T-helper 1 cell treated with Interleukin-12 subunit alpha and Interleukin-12 subunit beta and Interleukin-4 antibody, amounts not matched to agents 30 μg/mL and 1 μg/mL, for 36 hours (primary cell): Measurements from ENCODE around the gene IFT27.
"Not testable (repeated sequence)": the region's sequence is repeated elsewhere in the genome, so short reads cannot be mapped to it uniquely, and the experiment has no call there.

Experiments used
- H3K27ac Mint-ChIP-seq: one replicate; pipeline ENCODE4 v1.8.0; 2021; ENCODE audit warnings: mild to moderate bottlenecking, mixed read lengths
- H3K27me3 Mint-ChIP-seq: one replicate; pipeline ENCODE4 v1.8.0; 2021; ENCODE audit warnings: low read depth, mixed read lengths
- H3K36me3 Mint-ChIP-seq: one replicate; pipeline ENCODE4 v1.8.0; 2021; ENCODE audit warnings: low read depth, mixed read lengths
- H3K4me1 Mint-ChIP-seq: one replicate; pipeline ENCODE4 v1.8.0; 2021; ENCODE audit warnings: low read depth, mixed read lengths
- H3K4me3 Mint-ChIP-seq: one replicate; pipeline ENCODE4 v1.8.0; 2021; ENCODE audit warnings: mild to moderate bottlenecking, moderate library complexity, mixed read lengths
- H3K9me3 Mint-ChIP-seq: one replicate; pipeline ENCODE4 v1.8.0; 2021; ENCODE audit warnings: mixed read lengths

IFT27 gene

DNA sequence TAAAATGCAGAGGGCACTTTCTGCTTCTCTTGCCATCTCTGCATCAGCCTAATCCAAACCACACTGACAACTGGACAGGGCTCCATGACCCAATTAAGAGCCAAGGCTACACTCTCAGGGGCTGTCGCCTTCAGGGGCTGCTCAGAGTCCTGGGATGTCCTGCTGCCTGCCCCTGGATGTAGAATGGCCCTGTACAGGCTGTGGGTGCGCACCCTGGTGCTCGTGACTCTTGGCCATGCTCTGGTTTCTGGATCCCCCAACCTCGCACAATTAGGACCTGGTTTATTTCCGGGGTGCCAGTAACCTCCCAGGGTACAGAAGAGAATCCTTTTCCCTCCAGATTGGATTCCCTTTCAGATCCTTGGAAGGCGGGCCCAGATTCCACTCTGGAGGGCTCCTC lies 11.3 kb downstream of the IFT27 start:
- no peak overlapping the region for H3K27ac Mint-ChIP-seq
- no peaks in the 10 kb centered on the region for H3K4me1 Mint-ChIP-seq
- peaks cover 5% of the 10 kb centered on the region for H3K36me3 Mint-ChIP-seq
- H3K9me3 Mint-ChIP-seq = no peaks in the 10 kb centered on the region
- no peak overlapping the region for H3K4me3 Mint-ChIP-seq
- H3K27me3 Mint-ChIP-seq = no peaks in the 10 kb centered on the region

DNA sequence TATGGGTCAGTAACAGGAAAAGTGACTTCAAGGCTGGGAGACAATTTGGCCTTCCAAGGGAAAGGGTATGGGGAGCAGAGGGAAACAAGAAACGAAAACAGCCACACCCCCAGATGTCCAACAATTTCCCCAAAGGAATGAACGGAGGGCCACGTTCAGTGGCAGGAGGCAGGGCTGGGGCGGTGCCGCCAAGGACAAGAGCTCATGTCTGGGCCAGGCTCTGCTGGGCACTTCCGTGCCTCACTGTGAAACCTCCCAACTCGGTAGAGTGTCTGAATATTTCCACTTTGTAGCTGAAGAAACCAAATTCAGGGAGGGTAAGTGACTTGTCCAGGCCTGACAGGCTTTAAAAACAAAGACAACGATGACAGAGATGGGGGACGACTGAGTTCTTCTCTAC lies 11.9 kb downstream of the IFT27 start:
- no peak overlapping the region for H3K4me3 Mint-ChIP-seq
- H3K9me3 Mint-ChIP-seq = no peaks in the 10 kb centered on the region
- H3K27ac Mint-ChIP-seq = no peak overlapping the region
- H3K4me1 Mint-ChIP-seq = no peaks in the 10 kb centered on the region
- peaks cover 5% of the 10 kb centered on the region for H3K36me3 Mint-ChIP-seq
- no peaks in the 10 kb centered on the region for H3K27me3 Mint-ChIP-seq

DNA sequence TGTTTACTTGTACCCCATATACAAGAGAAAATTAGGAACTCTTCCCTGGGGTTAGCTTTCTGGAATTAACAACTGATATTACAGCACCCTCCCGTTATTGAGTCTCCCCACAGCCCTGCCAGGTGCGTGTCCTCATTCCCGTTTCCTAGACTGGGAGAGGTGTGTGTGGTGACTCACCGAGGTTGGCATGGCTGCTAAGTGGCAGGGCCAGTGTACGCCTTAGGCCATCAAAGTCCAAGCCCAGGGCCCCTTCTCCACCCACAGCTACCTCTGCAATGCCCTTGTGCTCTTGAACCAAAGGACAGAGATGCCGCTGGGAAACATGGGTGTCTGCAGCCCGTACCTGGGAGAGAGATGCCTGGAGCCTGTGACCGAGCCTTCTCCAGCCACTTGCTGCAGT lies 12.3 kb downstream of the IFT27 start:
- no peaks in the 10 kb centered on the region for H3K27me3 Mint-ChIP-seq
- no peaks in the 10 kb centered on the region for H3K4me1 Mint-ChIP-seq
- H3K9me3 Mint-ChIP-seq = no peaks in the 10 kb centered on the region
- no peak overlapping the region for H3K4me3 Mint-ChIP-seq
- H3K36me3 Mint-ChIP-seq = peaks cover 5% of the 10 kb centered on the region
- H3K27ac Mint-ChIP-seq = no peak overlapping the region

GRCh38 chr22:36762687-36763260 lies 13.1 kb downstream of the IFT27 start:
- Mint-ChIP-seq H3K4me3 (no peak overlapping the region), H3K27me3 (no peaks in the 10 kb centered on the region), H3K9me3 (no peaks in the 10 kb centered on the region), H3K36me3 (peaks cover 5% of the 10 kb centered on the region), H3K4me1 (no peaks in the 10 kb centered on the region), H3K27ac (no peak overlapping the region)

DNA sequence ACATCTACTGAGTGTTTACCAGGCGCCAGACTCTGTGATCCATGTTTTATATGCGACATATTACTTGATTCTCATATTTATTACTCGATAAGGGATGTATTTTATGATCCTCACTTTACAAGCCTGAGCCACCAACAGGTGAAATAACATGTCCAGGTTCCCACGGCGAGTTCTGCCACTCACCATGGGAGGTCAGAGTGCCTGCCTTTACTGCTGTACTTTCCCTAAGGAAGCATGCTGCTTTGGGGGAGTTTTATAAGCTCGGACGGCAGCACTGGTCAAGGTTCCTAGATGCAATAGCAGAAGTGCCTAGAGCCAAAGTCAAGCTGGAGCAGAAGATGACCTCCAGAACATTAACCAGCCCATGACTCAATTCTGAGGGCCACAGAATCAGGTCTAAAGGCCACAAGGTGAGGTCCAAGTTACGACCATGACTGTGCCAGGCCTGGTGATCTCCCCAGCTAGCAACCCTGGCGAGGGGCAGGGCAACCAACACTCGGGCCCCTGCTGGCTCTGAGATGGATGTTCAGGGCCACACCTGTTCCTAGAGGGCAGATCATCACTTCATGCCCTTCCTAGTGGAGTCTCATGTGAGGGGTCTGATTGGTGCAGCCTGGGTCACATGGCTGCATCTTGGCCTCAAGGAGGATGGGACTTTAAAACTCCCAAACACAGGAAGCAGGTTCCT lies 14.2 kb downstream of the IFT27 start:
- H3K36me3 Mint-ChIP-seq = peaks cover 5% of the 10 kb centered on the region
- no peaks in the 10 kb centered on the region for H3K27me3 Mint-ChIP-seq
- H3K4me3 Mint-ChIP-seq = no peak overlapping the region
- H3K27ac Mint-ChIP-seq = no peak overlapping the region
- peaks cover 2% of the 10 kb centered on the region for H3K4me1 Mint-ChIP-seq
- H3K9me3 Mint-ChIP-seq = no peaks in the 10 kb centered on the region

DNA sequence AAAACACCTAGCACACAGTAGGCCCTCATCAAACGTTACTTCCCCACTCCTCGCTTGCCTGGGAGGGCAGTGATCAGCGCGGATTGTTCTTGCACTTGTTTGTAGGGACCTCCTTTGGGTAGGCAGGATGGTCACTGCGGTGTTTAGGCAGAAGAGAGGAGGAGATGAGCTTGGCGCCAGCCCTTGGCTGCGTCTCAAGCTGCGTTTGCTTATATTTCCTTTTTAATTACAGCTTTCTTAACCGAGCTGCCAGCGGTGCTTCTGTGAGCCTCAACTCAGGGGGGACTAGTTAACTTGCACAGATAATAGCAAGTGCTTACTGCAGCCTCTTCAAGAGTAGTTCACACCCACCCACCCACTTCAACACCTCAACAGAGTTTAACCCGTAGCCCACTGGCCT lies 15.1 kb downstream of the IFT27 start:
- H3K27me3 Mint-ChIP-seq = no peaks in the 10 kb centered on the region
- H3K27ac Mint-ChIP-seq = no peak overlapping the region
- H3K4me3 Mint-ChIP-seq = no peak overlapping the region
- H3K9me3 Mint-ChIP-seq = no peaks in the 10 kb centered on the region
- peaks cover 5% of the 10 kb centered on the region for H3K36me3 Mint-ChIP-seq
- H3K4me1 Mint-ChIP-seq = peaks cover 2% of the 10 kb centered on the region

GRCh38 chr22:36759481-36760159 lies 16.3 kb downstream of the IFT27 start:
- H3K4me3 Mint-ChIP-seq = no peak overlapping the region
- no peaks in the 10 kb centered on the region for H3K9me3 Mint-ChIP-seq
- peaks cover 5% of the 10 kb centered on the region for H3K27me3 Mint-ChIP-seq
- H3K4me1 Mint-ChIP-seq = peaks cover 2% of the 10 kb centered on the region
- no peak overlapping the region for H3K27ac Mint-ChIP-seq
- peaks cover 1% of the 10 kb centered on the region for H3K36me3 Mint-ChIP-seq

GRCh38 chr22:36758792-36759271 lies 17.1 kb downstream of the IFT27 start:
- peaks cover 1% of the 10 kb centered on the region for H3K36me3 Mint-ChIP-seq
- H3K4me3 Mint-ChIP-seq = no peak overlapping the region
- H3K9me3 Mint-ChIP-seq = no peaks in the 10 kb centered on the region
- peaks cover 5% of the 10 kb centered on the region for H3K27me3 Mint-ChIP-seq
- H3K27ac Mint-ChIP-seq = no peak overlapping the region
- H3K4me1 Mint-ChIP-seq = peaks cover 2% of the 10 kb centered on the region

DNA sequence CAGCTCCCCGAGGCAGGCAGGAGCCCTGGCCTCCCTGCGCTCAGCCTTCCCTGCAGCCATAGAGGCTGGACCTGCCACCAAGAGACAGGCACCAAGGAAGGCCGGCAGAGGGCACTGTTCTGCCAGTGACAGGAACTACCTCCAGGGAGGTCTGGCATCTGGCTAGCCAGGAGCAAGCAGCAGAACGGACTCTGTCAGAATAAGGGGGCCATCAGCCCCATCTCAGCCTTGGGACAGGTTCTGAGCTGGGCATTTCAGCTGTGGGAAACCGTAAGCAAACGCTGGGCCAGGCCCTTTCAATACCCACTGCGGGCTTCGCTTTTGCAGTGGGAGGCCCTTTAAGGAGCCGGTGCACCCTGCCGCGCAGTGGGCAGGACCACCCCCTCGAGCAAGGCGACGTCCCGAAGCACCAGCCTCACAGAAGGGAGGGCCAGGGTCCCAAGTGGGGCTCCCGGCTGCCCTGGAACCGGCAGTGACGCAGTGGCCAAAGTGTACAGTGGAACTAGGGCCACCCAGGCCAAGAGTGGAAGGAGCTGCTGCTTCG lies 18.2 kb downstream of the IFT27 start:
- no peak overlapping the region for H3K27ac Mint-ChIP-seq

DNA sequence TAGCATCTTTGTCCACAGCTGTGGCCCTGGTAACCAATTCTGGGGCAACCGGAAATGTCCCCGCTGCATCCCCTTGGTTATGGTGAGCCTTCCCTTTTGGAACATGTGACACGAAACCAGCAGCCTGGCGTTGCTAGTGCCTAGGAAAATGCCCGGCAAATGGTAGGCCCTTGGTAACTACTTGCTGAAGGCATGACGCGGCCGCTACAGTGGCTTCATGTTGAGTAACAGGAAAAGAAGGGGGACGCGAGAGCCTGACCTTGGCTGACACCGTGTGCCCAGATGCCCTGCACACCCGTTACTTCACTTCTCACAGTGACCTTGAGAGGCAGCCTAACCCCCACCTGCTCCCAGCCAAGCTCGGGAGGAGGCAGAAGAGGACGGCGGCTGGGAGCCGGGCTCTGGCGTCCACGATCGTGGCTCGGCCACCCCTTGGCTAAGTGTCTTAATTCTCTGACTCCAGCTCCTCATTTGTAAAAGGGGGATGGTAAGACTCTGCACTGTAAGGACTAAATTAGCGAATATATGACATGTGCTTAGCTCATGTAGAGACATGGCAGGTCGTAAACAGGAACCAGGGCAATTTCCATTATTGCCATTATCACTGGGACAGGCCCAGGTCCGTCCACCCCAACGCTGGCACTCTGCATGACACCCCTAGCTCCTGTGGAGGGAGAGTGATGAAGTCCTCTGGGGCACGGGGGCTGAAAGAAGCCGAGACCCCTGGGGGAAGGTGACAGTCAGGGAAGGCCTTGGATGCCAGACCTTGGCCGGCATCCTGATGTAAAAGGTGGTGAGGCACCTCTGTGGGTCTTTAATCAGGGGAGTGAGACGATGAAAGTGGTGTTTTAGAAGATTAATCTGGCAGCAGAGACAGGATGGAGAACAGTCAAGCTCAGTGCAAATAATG lies 18.9 kb downstream of the IFT27 start:
- H3K4me3 Mint-ChIP-seq = no peak overlapping the region
- no peaks in the 10 kb centered on the region for H3K9me3 Mint-ChIP-seq
- H3K4me1 Mint-ChIP-seq = peaks cover 2% of the 10 kb centered on the region
- peaks cover 16% of the 10 kb centered on the region for H3K27me3 Mint-ChIP-seq
- no peaks in the 10 kb centered on the region for H3K36me3 Mint-ChIP-seq
- H3K27ac Mint-ChIP-seq = no peak overlapping the region

More for the DNA sequence above, 18.2 kb downstream of the IFT27 start:
- no peaks in the 10 kb centered on the region for H3K9me3 Mint-ChIP-seq
- peaks cover 2% of the 10 kb centered on the region for H3K4me1 Mint-ChIP-seq
- H3K4me3 Mint-ChIP-seq = no peak overlapping the region
- peaks cover 11% of the 10 kb centered on the region for H3K27me3 Mint-ChIP-seq
- H3K36me3 Mint-ChIP-seq = no peaks in the 10 kb centered on the region

DNA sequence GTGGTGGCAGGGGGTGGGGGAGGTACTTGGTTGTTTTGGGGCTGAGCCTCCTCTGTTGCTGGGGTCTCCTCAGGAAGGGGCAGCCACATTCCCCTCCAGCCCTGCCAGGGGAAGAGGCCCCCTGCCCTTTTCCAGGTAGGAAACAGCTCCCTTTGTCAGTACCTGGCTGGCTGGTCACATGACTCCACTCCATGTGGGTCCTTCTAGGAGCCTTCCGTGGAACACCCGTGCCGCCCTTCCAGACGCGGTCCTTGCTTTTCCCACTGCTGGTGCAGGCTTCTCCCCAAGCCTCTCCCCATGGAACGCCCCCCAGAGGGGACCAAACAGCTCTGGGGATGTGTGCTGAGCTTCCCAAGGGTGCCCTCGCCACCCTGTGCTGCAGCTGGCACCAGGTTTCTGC lies 19.9 kb downstream of the IFT27 start:
- Mint-ChIP-seq H3K36me3 (no peaks in the 10 kb centered on the region), H3K27me3 (peaks cover 16% of the 10 kb centered on the region), H3K4me3 (no peak overlapping the region), H3K27ac (no peak overlapping the region), H3K9me3 (no peaks in the 10 kb centered on the region), H3K4me1 (peaks cover 2% of the 10 kb centered on the region)

DNA sequence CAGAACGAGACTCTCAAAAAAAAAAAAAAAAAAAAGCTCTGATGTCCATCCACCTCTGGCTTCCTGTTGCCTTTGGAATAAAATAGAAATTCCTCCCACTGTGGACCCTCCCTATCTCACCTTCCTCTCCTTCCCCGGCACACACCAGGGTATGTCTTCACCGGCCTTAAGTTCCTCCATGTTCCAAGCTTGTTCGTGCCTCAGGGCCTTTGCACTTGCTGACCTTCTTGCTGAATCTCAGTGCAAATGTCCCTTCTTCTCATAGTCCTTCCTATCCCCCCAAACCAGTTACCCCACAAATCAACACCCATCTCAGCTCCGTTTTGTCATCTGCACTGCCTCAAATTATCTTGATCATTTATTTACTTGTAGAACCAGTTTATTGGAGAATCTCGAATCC lies 20.6 kb downstream of the IFT27 start:
- peaks cover 16% of the 10 kb centered on the region for H3K27me3 Mint-ChIP-seq
- no peak overlapping the region for H3K27ac Mint-ChIP-seq
- no peaks in the 10 kb centered on the region for H3K36me3 Mint-ChIP-seq
- no peaks in the 10 kb centered on the region for H3K9me3 Mint-ChIP-seq
- no peak overlapping the region for H3K4me3 Mint-ChIP-seq
- H3K4me1 Mint-ChIP-seq = peaks cover 2% of the 10 kb centered on the region

GRCh38 chr22:36754881-36755280 lies 21.0 kb downstream of the IFT27 start:
- H3K9me3 Mint-ChIP-seq, H3K4me3 Mint-ChIP-seq, H3K36me3 Mint-ChIP-seq, H3K27ac Mint-ChIP-seq, H3K4me1 Mint-ChIP-seq: not testable (repeated sequence)
- peaks cover 16% of the 10 kb centered on the region for H3K27me3 Mint-ChIP-seq

DNA sequence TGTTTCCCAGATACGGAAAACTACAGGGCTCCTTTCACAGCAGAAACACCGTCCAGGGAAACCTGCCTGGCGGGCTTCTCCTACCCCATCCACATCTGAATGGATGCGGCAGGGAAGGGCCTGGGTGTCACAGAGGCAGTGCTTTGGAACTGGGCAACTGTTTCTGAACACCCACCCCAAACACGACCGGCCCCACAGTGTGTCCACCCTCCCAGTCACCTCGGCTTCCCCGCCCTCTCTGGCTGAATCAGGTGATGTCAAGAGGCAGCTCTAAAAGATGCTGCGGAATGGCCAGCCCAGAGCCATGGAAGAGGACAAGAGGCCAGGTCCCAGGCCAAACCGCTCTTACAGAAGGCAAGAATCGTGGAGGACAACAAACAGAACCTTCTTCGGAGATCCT lies 22.0 kb downstream of the IFT27 start:
- Mint-ChIP-seq H3K27ac (no peak overlapping the region), H3K9me3 (no peaks in the 10 kb centered on the region), H3K27me3 (peaks cover 16% of the 10 kb centered on the region), H3K4me3 (no peak overlapping the region), H3K4me1 (peaks cover 2% of the 10 kb centered on the region), H3K36me3 (no peaks in the 10 kb centered on the region)
